Kidney (tissue), 14 donors: ENCODE measurements around the gene ZBTB7A. TPM values are rescaled to one million over a fixed set of nuclear protein-coding genes. Genes with fewer than 3 reads are reported as not detected.

Experiments
- DNase-seq, 5 donors: peaks; one replicate each; pipeline ENCODE4 v3.0.0-alpha.2; 2013 to 2020
- FAIRE-seq: peaks from 2 replicates; lab custom pipeline; 2012; peaks lifted over from hg19 to GRCh38; lab: Jason Lieb, UNC
- H3K27ac ChIP-seq, 2 donors: one replicate each; pipeline ENCODE4 v1.7.0; 2013; ENCODE audit warnings: low read depth in 2 of 2, low read length in 2 of 2, inconsistent platforms in 1 of 2
- H3K27me3 ChIP-seq: one replicate; pipeline ENCODE4 v1.7.1; 2013; ENCODE audit warnings: low read length, inconsistent platforms; ENCODE audit not compliant: control insufficient read depth, insufficient read depth
- H3K36me3 ChIP-seq, 3 donors: one replicate each; pipeline versions ENCODE4 v1.7.0 to v1.7.1; 2013; ENCODE audit warnings: low read length in 3 of 3, control low read depth in 1 of 3, inconsistent platforms in 1 of 3; ENCODE audit not compliant: insufficient read depth in 3 of 3, control insufficient read depth in 2 of 3
- H3K4me1 ChIP-seq, 3 donors: one replicate each; pipeline versions ENCODE4 v1.7.0 to v1.7.1; 2013; ENCODE audit warnings: low read length in 3 of 3, inconsistent platforms in 1 of 3, low read depth in 1 of 3; ENCODE audit not compliant: control insufficient read depth in 2 of 3, insufficient read depth in 2 of 3
- H3K4me3 ChIP-seq, 3 donors: one replicate each; pipeline versions ENCODE4 v1.7.0 to v1.8.1; 2013; ENCODE audit warnings: low read length in 3 of 3, control low read depth in 1 of 3, inconsistent platforms in 1 of 3
- H3K9ac ChIP-seq, 3 donors: one replicate each; pipeline versions ENCODE4 v1.7.0 to v1.7.1; 2013; ENCODE audit warnings: low read length in 3 of 3, control low read depth in 1 of 3, inconsistent platforms in 1 of 3
- H3K9me3 ChIP-seq, 3 donors: one replicate each; pipeline versions ENCODE4 v1.7.0 to v1.7.1; 2013; ENCODE audit warnings: low read length in 3 of 3, control low read depth in 1 of 3, inconsistent platforms in 1 of 3; ENCODE audit not compliant: control insufficient read depth in 2 of 3, insufficient read depth in 1 of 3
- CTCF ChIP-seq: IDR thresholded peaks from 3 replicates; pipeline ENCODE4 v1.5.1; 2012; ENCODE audit warnings: mild to moderate bottlenecking, moderate library complexity, borderline replicate concordance; ENCODE audit not compliant: insufficient read depth; ENCODE audit errors: extremely low read depth
- intact Hi-C: fragments of 100-400 bp; cut with DNase I; formaldehyde crosslinking; loops from one replicate; pipeline ENCODE4 v1.11.1; 2022
- polyA plus RNA-seq: library from polyadenylated mRNA; stranded (reverse); fragments of 350-450 nt; fragmentation: Illumina TruSeq; extraction: RNeasy Lipid Tissue Mini Kit (QIAGEN cat#74804); gene quantifications from one replicate; pipeline ENCODE4 v1.2.3, GENCODE V29; 2014; ENCODE audit warnings: low read depth, low replicate concordance; ENCODE audit not compliant: insufficient read depth
- total RNA-seq: library from RNA; stranded (reverse); fragmentation: NEBNext Ultra II Directional; extraction: Animal tissue kit (Norgen Biotek cat#: 25700); gene quantifications from one replicate; pipeline ENCODE4 v1.2.1, GENCODE V29; 2021
- donor health status: control.
- donor health status: control.
- donor health status: control.
- donor health status: control.
- donor health status: control.
- donor health status: DM: yes; HTN: yes; CAD: no.
- donor health status: Normal renal cell carcinoma (clear cell type).

ZBTB7A gene
- total and polyA plus RNA-seq, 2 donors from 2014 or later, result 8.9 to 53.2 TPM

DNA sequence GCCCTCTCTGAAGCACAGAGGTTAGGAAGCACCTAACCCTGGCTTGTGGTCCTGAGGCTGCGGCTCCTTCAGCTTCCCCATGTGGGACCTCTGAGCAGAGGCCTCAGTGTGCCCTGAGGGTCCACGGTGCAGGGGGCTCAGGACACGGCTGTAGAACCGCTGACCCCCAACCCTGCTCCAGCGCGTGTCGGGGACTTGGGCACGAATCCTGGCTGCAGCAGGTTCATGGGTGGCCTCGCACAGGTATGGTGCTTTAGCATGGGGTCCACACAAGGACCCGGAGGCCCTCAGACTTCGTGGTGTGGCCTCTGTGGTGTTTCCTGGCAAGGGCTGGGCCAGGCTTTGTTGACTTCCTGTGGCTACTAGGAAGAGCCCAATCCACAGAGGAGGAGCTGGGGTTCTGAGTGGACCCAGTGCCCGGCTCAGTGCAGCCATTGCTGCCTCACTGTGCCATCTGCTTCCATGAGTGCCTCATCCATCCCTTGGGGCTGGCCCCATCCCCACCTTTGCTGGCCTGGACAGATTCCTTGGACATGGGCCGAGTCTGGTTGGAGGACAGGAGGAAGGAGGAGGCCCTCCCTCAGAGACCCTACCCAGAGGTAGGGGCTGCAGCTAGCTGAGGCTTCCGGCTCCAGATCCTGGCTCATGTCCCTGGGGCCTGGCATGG is 24.5 kb downstream of the ZBTB7A start:
- no peak for TF ChIP-seq CTCF
- Histone ChIP-seq H3K27ac (peak overlapping the region; percentile 28 to 71), H3K27me3 (no peaks in the 10 kb centered on the region), H3K9me3 (no peaks in the 10 kb centered on the region), H3K4me3 (no peak overlapping the region), H3K4me1 (peaks cover 0 to 4% (median 0%) of the 10 kb centered on the region in 3 donors), H3K9ac (no peak overlapping the region), H3K36me3 (peaks cover 0 to 7% (median 0%) of the 10 kb centered on the region in 3 donors)
- no peak for FAIRE-seq
- intact Hi-C loops, result no loop called here
- no peak for DNase-seq

DNA sequence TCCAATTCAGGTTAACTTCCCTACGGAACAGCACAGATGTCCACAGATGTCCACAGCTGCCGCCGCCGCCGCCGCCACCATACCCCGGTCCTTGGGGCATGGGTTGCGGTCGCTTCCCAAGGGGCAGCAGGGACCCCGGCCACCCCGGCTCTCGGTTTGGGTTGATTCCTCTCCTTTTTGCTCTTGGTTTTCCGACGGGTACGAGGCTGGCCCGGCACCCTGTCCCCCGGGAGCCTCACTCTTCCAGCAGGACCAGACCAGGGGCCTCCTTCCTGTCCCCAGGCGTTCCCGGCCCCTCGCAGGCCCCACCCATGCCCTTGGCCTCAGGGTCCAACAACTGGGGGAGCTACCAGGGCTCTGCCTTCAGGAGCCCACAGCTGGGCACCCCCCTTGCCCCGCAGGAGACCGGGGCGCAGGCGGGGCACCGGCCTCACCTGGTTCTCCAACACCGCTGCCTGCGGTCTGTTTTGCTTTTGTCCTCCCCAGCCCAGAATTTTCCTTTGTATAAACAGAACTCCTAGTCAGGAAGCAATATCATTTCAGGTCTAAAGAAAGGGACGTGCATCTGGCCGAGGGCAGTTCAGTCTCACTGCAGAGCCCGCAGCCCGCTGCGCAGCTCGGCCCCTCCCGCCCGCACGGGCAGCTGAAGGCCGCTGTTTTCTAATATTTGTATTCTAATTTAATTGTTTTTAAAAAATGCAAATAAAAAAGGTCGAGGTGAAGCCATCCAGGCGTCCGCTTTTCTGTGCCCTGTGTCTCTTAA is 27.9 kb downstream of the ZBTB7A start:
- intact Hi-C loops, result no loop called here
- H3K36me3 ChIP-seq, result peaks cover 13 to 15% (median 14%) of the 10 kb centered on the region in 3 donors
- DNase-seq, result no peak

GRCh38 chr19:4038057-4038456 is 28.6 kb downstream of the ZBTB7A start:
- H3K27ac ChIP-seq, result no peak overlapping the region

More for the DNA sequence above, 27.9 kb downstream of the ZBTB7A start:
- H3K9me3 ChIP-seq, result peaks cover 0 to 3% (median 0%) of the 10 kb centered on the region in 3 donors
- no peak for FAIRE-seq
- peaks cover 0 to 4% (median 0%) of the 10 kb centered on the region in 3 donors for H3K4me1 ChIP-seq
- no peak overlapping the region for H3K27ac ChIP-seq
- H3K9ac ChIP-seq, result no peak overlapping the region
- H3K4me3 ChIP-seq, result no peak overlapping the region
- H3K27me3 ChIP-seq, result no peaks in the 10 kb centered on the region
- TF ChIP-seq CTCF, result no peak

More at GRCh38 chr19:4038057-4038456, 28.6 kb downstream of the ZBTB7A start:
- intact Hi-C loops, result no loop called here
- FAIRE-seq, result no peak
- Histone ChIP-seq H3K36me3 (peaks cover 13 to 17% (median 14%) of the 10 kb centered on the region in 3 donors), H3K4me3 (no peak overlapping the region), H3K9ac (no peak overlapping the region), H3K9me3 (peaks cover 0 to 3% (median 0%) of the 10 kb centered on the region in 3 donors), H3K27me3 (no peaks in the 10 kb centered on the region), H3K4me1 (peaks cover 0 to 4% (median 0%) of the 10 kb centered on the region in 3 donors)
- no peak for DNase-seq
- TF ChIP-seq CTCF, result no peak
